B cell (primary cell): ENCODE measurements around the gene RBBP6. TPM values are rescaled to one million over a fixed set of nuclear protein-coding genes. Genes with fewer than 3 reads are reported as not detected.

Experiments used
- ATAC-seq: fragments of 200-7000 bp; cut with Tn5 transposase; one replicate; pipeline ENCODE4 v1.10.0; 2021; ENCODE audit warnings: low read depth, mild to moderate bottlenecking, moderate number of reproducible peaks, moderate library complexity
- CTCF ChIA-PET: fragments of 350-600 bp; sonication (Branson Sonifier 250); formaldehyde crosslinking; loops from one replicate; lab custom pipeline; 2021; ENCODE audit warnings: antibody characterized with exemption, inconsistent platforms; lab: Charles Lee
- POLR2A ChIA-PET: fragments of 350-600 bp; sonication (Branson Sonifier 250); formaldehyde crosslinking; loops from one replicate; lab custom pipeline; 2021; ENCODE audit warnings: antibody characterized with exemption; lab: Charles Lee
- DNase-seq: peaks from one replicate; pipeline ENCODE4 v3.0.0; 2013
- H2AFZ ChIP-seq: 2 replicates; pipeline ENCODE4 v1.6.1; 2012; ENCODE audit warnings: mild to moderate bottlenecking, low read depth, low read length; ENCODE audit not compliant: insufficient read depth, poor library complexity, severe bottlenecking
- H3K27ac ChIP-seq, 2 donors: 1 replicate in 1 of 2; 2 replicates in 1 of 2; pipeline ENCODE4 v1.5.1; 2012 to 2013; ENCODE audit warnings: low read length in 2 of 2, mild to moderate bottlenecking in 2 of 2, moderate library complexity in 1 of 2
- H3K27me3 ChIP-seq, 4 experiments: fragments of 200-600 bp in 1 of 4; sonication (generic) in 1 of 4; replicated peaks in 1 of 4; 1 replicate in 2 of 4; 2 replicates in 2 of 4; pipeline versions ENCODE4 v1.6.1 to v1.7.0; 2013 to 2016; ENCODE audit warnings: low read length in 3 of 4, mild to moderate bottlenecking in 2 of 4, mixed read lengths in 1 of 4, moderate library complexity in 1 of 4; ENCODE audit not compliant: insufficient read depth in 4 of 4, control insufficient read depth in 3 of 4; ENCODE audit errors: control extremely low read depth in 1 of 4
- H3K36me3 ChIP-seq, 2 experiments: replicated peaks in 1 of 2; 1 replicate in 1 of 2; 2 replicates in 1 of 2; pipeline versions ENCODE4 v1.6.1 to v1.7.1; 2013; ENCODE audit warnings: low read length in 1 of 2; ENCODE audit not compliant: insufficient read depth in 2 of 2, control insufficient read depth in 1 of 2; ENCODE audit errors: control extremely low read depth in 1 of 2, extremely low read depth in 1 of 2
- H3K4me1 ChIP-seq, 2 donors: fragments of 200-600 bp in 1 of 2; sonication (generic) in 1 of 2; 1 replicate in 1 of 2; 2 replicates in 1 of 2; pipeline versions ENCODE4 v1.5.1 to v1.6.1; 2013 to 2017; ENCODE audit warnings: low read length in 2 of 2; ENCODE audit not compliant: control insufficient read depth in 2 of 2, insufficient read depth in 2 of 2
- H3K4me2 ChIP-seq: replicated peaks from 2 replicates; pipeline ENCODE3; 2012; ENCODE audit warnings: mild to moderate bottlenecking, low read depth, low read length; ENCODE audit not compliant: poor library complexity, severe bottlenecking
- H3K4me3 ChIP-seq, 5 experiments: fragments of 200-600 bp in 1 of 5; sonication (generic) in 1 of 5; 1 replicate in 3 of 5; 2 replicates in 2 of 5; pipeline versions ENCODE4 v1.5.1 to v1.7.0; 2011 to 2016; ENCODE audit warnings: low read length in 4 of 5, mild to moderate bottlenecking in 4 of 5, low read depth in 2 of 5, control low read depth in 1 of 5, moderate library complexity in 1 of 5; ENCODE audit not compliant: insufficient read depth in 1 of 5; ENCODE audit errors: control extremely low read depth in 1 of 5, extremely low read depth in 1 of 5
- H3K79me2 ChIP-seq: fragments of 200-600 bp; sonication (generic); one replicate; pipeline ENCODE4 v1.6.0; 2016; ENCODE audit warnings: low read length; ENCODE audit not compliant: control insufficient read depth, insufficient read depth
- H3K9ac ChIP-seq: fragments of 200-600 bp; sonication (generic); 2 replicates; pipeline ENCODE4 v1.6.1; 2017; ENCODE audit warnings: mild to moderate bottlenecking, low read length, moderate library complexity
- H3K9me3 ChIP-seq, 3 donors: one replicate each; pipeline versions ENCODE4 v1.6.1 to v1.7.1; 2013; ENCODE audit warnings: low read length in 2 of 3; ENCODE audit not compliant: control insufficient read depth in 2 of 3, insufficient read depth in 1 of 3; ENCODE audit errors: control extremely low read depth in 1 of 3
- H4K20me1 ChIP-seq: 2 replicates; pipeline ENCODE4 v1.6.0; 2012; ENCODE audit warnings: mild to moderate bottlenecking, low read length; ENCODE audit not compliant: insufficient read depth, control insufficient read depth, poor library complexity, severe bottlenecking
- H3K27ac Mint-ChIP-seq: one replicate; pipeline ENCODE4 v1.8.0; 2021; ENCODE audit warnings: mixed read lengths
- H3K27me3 Mint-ChIP-seq: one replicate; pipeline ENCODE4 v1.8.0; 2021; ENCODE audit warnings: mixed read lengths
- H3K4me1 Mint-ChIP-seq: one replicate; pipeline ENCODE4 v1.8.0; 2021; ENCODE audit warnings: mixed read lengths
- H3K4me3 Mint-ChIP-seq: one replicate; pipeline ENCODE4 v1.8.0; 2021; ENCODE audit warnings: mixed read lengths
- H3K9me3 Mint-ChIP-seq: one replicate; pipeline ENCODE4 v1.8.0; 2022; ENCODE audit warnings: mixed read lengths; ENCODE audit not compliant: insufficient read depth
- CTCF ChIP-seq: fragments of 200-600 bp; IDR thresholded peaks from one replicate; pipeline ENCODE4 v1.8.0; 2022; ENCODE audit warnings: antibody characterized with exemption, mild to moderate bottlenecking
- EZH2 ChIP-seq: IDR thresholded peaks from 2 replicates; pipeline ENCODE4 v1.6.1; 2012; ENCODE audit warnings: borderline replicate concordance, low read depth, mild to moderate bottlenecking, moderate library complexity, low read length; ENCODE audit not compliant: insufficient read depth, poor library complexity, severe bottlenecking
- WGBS: methylation state at CpG from one replicate; pipeline ENCODE4 v1.1.5; 2013; ENCODE audit warnings: missing lambda C conversion rate; ENCODE audit not compliant: insufficient coverage; 5-methylcytosine and 5-hydroxymethylcytosine counted together
- intact Hi-C: fragments of 100-400 bp; cut with micrococcal nuclease; formaldehyde crosslinking; loops from one replicate; pipeline ENCODE4 v1.10.0; 2022
- polyA plus RNA-seq: library from polyadenylated mRNA; depleted of rRNA; stranded (reverse); fragments of >200 nt; gene quantifications from 2 replicates; pipeline ENCODE4 v1.2.3, GENCODE V29; 2012
- total RNA-seq, 2 donors: library from RNA; stranded (reverse); fragments of 120-200 nt in 1 of 2; gene quantifications; 1 replicate in 1 of 2; 2 replicates in 1 of 2; pipeline versions ENCODE4 v1.2.3 to v1.2.4, GENCODE V29; 2013 to 2022

Gene RBBP6
- total and polyA plus RNA-seq, 2 donors (not counting 1 experiment from before 2014, with no cell fraction given), result 107 to 132 TPM

DNA sequence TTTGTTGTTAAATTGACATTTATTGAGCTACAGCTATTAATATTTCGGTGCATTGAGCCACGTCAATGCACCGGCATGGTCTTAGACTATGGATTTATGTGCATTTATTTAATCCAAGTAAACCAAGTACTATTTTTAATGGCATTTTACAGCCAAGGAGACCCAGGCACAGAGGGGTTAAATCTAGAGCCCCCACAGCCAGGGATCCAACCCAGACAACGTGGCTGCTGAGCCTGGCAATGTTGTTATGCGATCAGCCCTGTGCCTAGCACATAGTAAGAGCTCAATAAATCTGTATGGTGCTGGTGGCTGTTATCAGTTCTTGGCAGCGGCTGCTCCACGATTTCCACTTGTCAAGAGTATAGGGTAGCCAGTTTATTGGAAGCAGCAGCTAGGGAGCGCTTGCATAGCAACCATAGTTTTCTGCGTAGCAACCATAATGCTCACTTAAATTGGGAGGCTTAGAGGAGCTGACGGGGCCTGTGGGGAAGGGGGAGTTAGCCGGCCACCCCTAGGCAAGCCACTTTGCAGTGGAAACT, 541 bp upstream of the RBBP6 start:
- ChIA-PET POLR2A (interaction anchor here (0.6 to 0.7 kb wide), 2 partner anchors 10 to 11 kb away, joined by 4 to 6 read pairs; no protein-coding TSS in a partner anchor), CTCF (interaction anchor here (0.6 to 3.1 kb wide), 4 partner anchors 11 to 34 kb away, joined by 5 to 11 read pairs (median 6); no protein-coding TSS in a partner anchor)
- intact Hi-C loops, result loop anchor here (1.0 to 2.0 kb wide), 4 partner anchors 22 to 718 kb away; partner anchors contain the start of genes LCMT1, TNRC6A and ZKSCAN2
- Histone ChIP-seq H3K4me3 (peak overlapping the region; percentile 81 to 99 (median 97)), H2AFZ (peak overlapping the region; percentile 96), H3K27ac (peak overlapping the region; percentile 73 to 99), H3K9me3 (no peaks in the 10 kb centered on the region), H3K27me3 (no peaks in the 10 kb centered on the region), H3K79me2 (peaks cover 48% of the 10 kb centered on the region), H3K4me1 (peaks cover 35 to 37% of the 10 kb centered on the region in 2 donors), H3K9ac (peak overlapping the region; percentile 96), H3K4me2 (peak overlapping the region; percentile 92), H3K36me3 (no peaks in the 10 kb centered on the region), H4K20me1 (peaks cover 41% of the 10 kb centered on the region)
- Mint-ChIP-seq H3K4me3 (peak overlapping the region; percentile 99), H3K27ac (peak overlapping the region; percentile 100), H3K27me3 (no peaks in the 10 kb centered on the region), H3K9me3 (no peaks in the 10 kb centered on the region), H3K4me1 (peaks cover 35% of the 10 kb centered on the region)
- WGBS, result 1% methylated on average over 8 of the region's 11 CpGs
- no peak for ATAC-seq
- TF ChIP-seq EZH2 (no peak), CTCF (no peak)
- no peak for DNase-seq
